Activated naive CD8-positive, alpha-beta T cell treated with anti-CD3 and anti-CD28 coated beads for 36 hours (primary cell): Measurements from ENCODE around the gene NDUFS5. TPM values are rescaled to one million over a fixed set of nuclear protein-coding genes. Genes with fewer than 3 reads are reported as not detected.
"Not testable (repeated sequence)": the region's sequence is repeated elsewhere in the genome, so short reads cannot be mapped to it uniquely, and the experiment has no call there.

Experiments
- DNase-seq: peaks from one replicate; pipeline ENCODE4 v3.0.0; 2021
- H3K27ac Mint-ChIP-seq: one replicate; pipeline ENCODE4 v1.8.0; 2022; ENCODE audit warnings: mild to moderate bottlenecking, moderate library complexity, mixed read lengths
- H3K27me3 Mint-ChIP-seq: one replicate; pipeline ENCODE4 v1.8.0; 2022; ENCODE audit warnings: mild to moderate bottlenecking, mixed read lengths
- H3K36me3 Mint-ChIP-seq: one replicate; pipeline ENCODE4 v1.8.0; 2021; ENCODE audit warnings: mild to moderate bottlenecking, mixed read lengths
- H3K4me1 Mint-ChIP-seq: one replicate; pipeline ENCODE4 v1.8.0; 2021; ENCODE audit warnings: mixed read lengths
- H3K4me3 Mint-ChIP-seq: one replicate; pipeline ENCODE4 v1.8.0; 2022; ENCODE audit warnings: mild to moderate bottlenecking, moderate library complexity, mixed read lengths
- H3K9me3 Mint-ChIP-seq: one replicate; pipeline ENCODE4 v1.8.0; 2022; ENCODE audit warnings: mixed read lengths
- total RNA-seq, 2 experiments: library from RNA; stranded (reverse); gene quantifications; one replicate each; pipeline ENCODE4 v1.2.3, GENCODE V29; 2021

NDUFS5 gene
- total RNA-seq, 2 experiments from 2014 or later = 191 to 201 TPM

- Mint-ChIP-seq H3K27me3 (no peaks in the 10 kb centered on the region), H3K4me3 (no peak overlapping the region), H3K36me3 (peaks cover 16% of the 10 kb centered on the region), H3K4me1 (peaks cover 8% of the 10 kb centered on the region), H3K9me3 (no peaks in the 10 kb centered on the region), H3K27ac (no peak overlapping the region)
- DNase-seq = no peak
Measured at GRCh38 chr1:39043513-39043912, 17.4 kb downstream of the NDUFS5 start.

- Mint-ChIP-seq H3K27me3 (no peaks in the 10 kb centered on the region), H3K36me3 (peaks cover 10% of the 10 kb centered on the region), H3K9me3 (no peaks in the 10 kb centered on the region), H3K4me3 (no peak overlapping the region), H3K27ac (no peak overlapping the region), H3K4me1 (peaks cover 2% of the 10 kb centered on the region)
- DNase-seq = no peak
Measured at GRCh38 chr1:39044762-39045161, 18.6 kb downstream of the NDUFS5 start.

- Mint-ChIP-seq H3K4me3 (no peak overlapping the region), H3K27me3 (no peaks in the 10 kb centered on the region), H3K9me3 (no peaks in the 10 kb centered on the region), H3K36me3 (peaks cover 10% of the 10 kb centered on the region), H3K4me1 (no peaks in the 10 kb centered on the region), H3K27ac (no peak overlapping the region)
- no peak for DNase-seq
Measured at GRCh38 chr1:39045231-39045630, 19.1 kb downstream of the NDUFS5 start.

GRCh38 chr1:39046613-39047210 is 20.6 kb downstream of the NDUFS5 start:
- no peak for DNase-seq
- no peaks in the 10 kb centered on the region for H3K27me3 Mint-ChIP-seq
- no peaks in the 10 kb centered on the region for H3K9me3 Mint-ChIP-seq
- no peak overlapping the region for H3K27ac Mint-ChIP-seq
- H3K36me3 Mint-ChIP-seq = peaks cover 10% of the 10 kb centered on the region
- H3K4me3 Mint-ChIP-seq = no peak overlapping the region
- H3K4me1 Mint-ChIP-seq = peaks cover 4% of the 10 kb centered on the region

- H3K9me3 Mint-ChIP-seq = no peaks in the 10 kb centered on the region
- H3K36me3 Mint-ChIP-seq = peaks cover 9% of the 10 kb centered on the region
- no peak overlapping the region for H3K4me3 Mint-ChIP-seq
- peaks cover 4% of the 10 kb centered on the region for H3K4me1 Mint-ChIP-seq
- no peaks in the 10 kb centered on the region for H3K27me3 Mint-ChIP-seq
- no peak for DNase-seq
- no peak overlapping the region for H3K27ac Mint-ChIP-seq
Measured at GRCh38 chr1:39047374-39048229, 21.5 kb downstream of the NDUFS5 start.

GRCh38 chr1:39048745-39049370 is 22.7 kb downstream of the NDUFS5 start:
- no peaks in the 10 kb centered on the region for H3K9me3 Mint-ChIP-seq
- no peak overlapping the region for H3K27ac Mint-ChIP-seq
- H3K36me3 Mint-ChIP-seq = no peaks in the 10 kb centered on the region

GRCh38 chr1:39050001-39050400 is 23.9 kb downstream of the NDUFS5 start:
- Mint-ChIP-seq H3K27me3 (no peaks in the 10 kb centered on the region), H3K9me3 (no peaks in the 10 kb centered on the region), H3K4me3 (no peak overlapping the region), H3K4me1 (peaks cover 4% of the 10 kb centered on the region), H3K27ac (no peak overlapping the region), H3K36me3 (no peaks in the 10 kb centered on the region)
- no peak for DNase-seq

More at GRCh38 chr1:39048745-39049370, 22.7 kb downstream of the NDUFS5 start:
- DNase-seq = no peak
- Mint-ChIP-seq H3K27me3 (no peaks in the 10 kb centered on the region), H3K4me3 (no peak overlapping the region), H3K4me1 (peaks cover 4% of the 10 kb centered on the region)

GRCh38 chr1:39051193-39051850 is 25.2 kb downstream of the NDUFS5 start:
- H3K27me3 Mint-ChIP-seq, DNase-seq, H3K27ac Mint-ChIP-seq, H3K4me1 Mint-ChIP-seq, H3K36me3 Mint-ChIP-seq, H3K9me3 Mint-ChIP-seq, H3K4me3 Mint-ChIP-seq: not testable (repeated sequence)

- no peaks in the 10 kb centered on the region for H3K36me3 Mint-ChIP-seq
- peaks cover 4% of the 10 kb centered on the region for H3K4me1 Mint-ChIP-seq
- H3K9me3 Mint-ChIP-seq = no peaks in the 10 kb centered on the region
- no peaks in the 10 kb centered on the region for H3K27me3 Mint-ChIP-seq
- no peak overlapping the region for H3K27ac Mint-ChIP-seq
- H3K4me3 Mint-ChIP-seq = no peak overlapping the region
- DNase-seq = no peak
Measured at GRCh38 chr1:39051956-39052355, 25.8 kb downstream of the NDUFS5 start.

GRCh38 chr1:39055213-39055710 is 29.1 kb downstream of the NDUFS5 start:
- not testable (repeated sequence) for H3K27me3 Mint-ChIP-seq, H3K4me1 Mint-ChIP-seq, H3K9me3 Mint-ChIP-seq, DNase-seq, H3K4me3 Mint-ChIP-seq, H3K36me3 Mint-ChIP-seq, H3K27ac Mint-ChIP-seq

GRCh38 chr1:39061516-39061915 is 35.4 kb downstream of the NDUFS5 start:
- not testable (repeated sequence) for H3K4me3 Mint-ChIP-seq, H3K36me3 Mint-ChIP-seq, H3K27me3 Mint-ChIP-seq, H3K4me1 Mint-ChIP-seq, DNase-seq, H3K9me3 Mint-ChIP-seq, H3K27ac Mint-ChIP-seq

- no peaks in the 10 kb centered on the region for H3K4me1 Mint-ChIP-seq
- H3K4me3 Mint-ChIP-seq = no peak overlapping the region
- no peaks in the 10 kb centered on the region for H3K27me3 Mint-ChIP-seq
- DNase-seq = no peak
- H3K36me3 Mint-ChIP-seq = no peaks in the 10 kb centered on the region
- H3K9me3 Mint-ChIP-seq = no peaks in the 10 kb centered on the region
- no peak overlapping the region for H3K27ac Mint-ChIP-seq
Measured at GRCh38 chr1:39061951-39062350, 35.8 kb downstream of the NDUFS5 start.

GRCh38 chr1:39063191-39063590 is 37.0 kb downstream of the NDUFS5 start:
- H3K4me1 Mint-ChIP-seq = no peaks in the 10 kb centered on the region
- DNase-seq = no peak
- H3K27me3 Mint-ChIP-seq = no peaks in the 10 kb centered on the region
- no peaks in the 10 kb centered on the region for H3K9me3 Mint-ChIP-seq
- no peak overlapping the region for H3K4me3 Mint-ChIP-seq
- no peak overlapping the region for H3K27ac Mint-ChIP-seq
- H3K36me3 Mint-ChIP-seq = no peaks in the 10 kb centered on the region

- Mint-ChIP-seq H3K27ac (no peak overlapping the region), H3K9me3 (no peaks in the 10 kb centered on the region), H3K4me1 (no peaks in the 10 kb centered on the region), H3K36me3 (no peaks in the 10 kb centered on the region), H3K27me3 (no peaks in the 10 kb centered on the region), H3K4me3 (no peak overlapping the region)
- DNase-seq = no peak
Measured at GRCh38 chr1:39063775-39064174, 37.6 kb downstream of the NDUFS5 start.

GRCh38 chr1:39065542-39065941 is 39.4 kb downstream of the NDUFS5 start:
- no peaks in the 10 kb centered on the region for H3K27me3 Mint-ChIP-seq
- H3K36me3 Mint-ChIP-seq = peaks cover 4% of the 10 kb centered on the region
- H3K4me1 Mint-ChIP-seq = no peaks in the 10 kb centered on the region
- no peak for DNase-seq
- no peak overlapping the region for H3K4me3 Mint-ChIP-seq
- H3K27ac Mint-ChIP-seq = no peak overlapping the region
- peaks cover 1% of the 10 kb centered on the region for H3K9me3 Mint-ChIP-seq
